Thyroid gland (tissue), 4 donors: ENCODE data around the gene SRP54. TPM values are rescaled to one million over a fixed set of nuclear protein-coding genes. Genes with fewer than 3 reads are reported as not detected.

Experiments
- DNase-seq, 2 donors: peaks; one replicate each; pipeline ENCODE4 v3.0.0-alpha.2; 2019
- H3K27ac ChIP-seq, 3 donors: fragments of 200-600 bp; sonication (generic); 1 replicate in 2 of 3; 2 replicates in 1 of 3; pipeline ENCODE4 v1.5.1; 2016 to 2019; ENCODE audit warnings: mild to moderate bottlenecking in 1 of 3, moderate library complexity in 1 of 3
- H3K27me3 ChIP-seq: fragments of 200-600 bp; sonication (generic); one replicate; pipeline ENCODE4 v1.5.1; 2019
- H3K36me3 ChIP-seq, 2 donors: fragments of 200-600 bp; sonication (generic); one replicate each; pipeline ENCODE4 v1.5.1; 2016 to 2019
- H3K4me1 ChIP-seq, 2 donors: fragments of 200-600 bp; sonication (generic); one replicate each; pipeline ENCODE4 v1.5.1; 2017 to 2019
- H3K4me3 ChIP-seq, 3 donors: fragments of 200-600 bp; sonication (generic); replicated peaks in 1 of 3; 1 replicate in 2 of 3; 2 replicates in 1 of 3; pipeline ENCODE4 v1.5.1; 2016; ENCODE audit warnings: mild to moderate bottlenecking in 1 of 3
- H3K9me3 ChIP-seq: fragments of 200-600 bp; sonication (generic); one replicate; pipeline ENCODE4 v1.5.1; 2017
- POLR2A ChIP-seq, 2 donors: fragments of 450-650 bp; IDR thresholded peaks; one replicate each; pipeline ENCODE4 v1.6.1; 2017; ENCODE audit warnings: antibody characterized with exemption in 2 of 2, mild to moderate bottlenecking in 2 of 2, moderate library complexity in 1 of 2
- WGBS, 2 donors: methylation state at CpG; one replicate each; pipeline ENCODE4 v1.1.5; 2017; 5-methylcytosine and 5-hydroxymethylcytosine counted together
- intact Hi-C: fragments of 100-400 bp; cut with DNase I; formaldehyde crosslinking; loops from one replicate; pipeline ENCODE4 v1.15.1; 2023
- total RNA-seq, 4 donors: library from RNA; depleted of rRNA; stranded (reverse); fragments of >200 nt; gene quantifications; one replicate each; pipeline ENCODE4 v1.2.3, GENCODE V29; 2016
- TF ChIP-seq, protein P1 (sequence below), 6 experiments: fragments of 200-600 bp in 3 of 6; fragments of 450-650 bp in 3 of 6; sonication (generic) in 3 of 6; IDR thresholded peaks; one replicate each; pipeline ENCODE4 v1.5.1; 2016 to 2019; ENCODE audit warnings: antibody characterized with exemption in 6 of 6, mild to moderate bottlenecking in 2 of 6, inconsistent platforms in 1 of 6, moderate library complexity in 1 of 6

SRP54 gene
- total RNA-seq, 4 donors from 2014 or later: 58.5 to 122 (median 79.7) TPM

DNA sequence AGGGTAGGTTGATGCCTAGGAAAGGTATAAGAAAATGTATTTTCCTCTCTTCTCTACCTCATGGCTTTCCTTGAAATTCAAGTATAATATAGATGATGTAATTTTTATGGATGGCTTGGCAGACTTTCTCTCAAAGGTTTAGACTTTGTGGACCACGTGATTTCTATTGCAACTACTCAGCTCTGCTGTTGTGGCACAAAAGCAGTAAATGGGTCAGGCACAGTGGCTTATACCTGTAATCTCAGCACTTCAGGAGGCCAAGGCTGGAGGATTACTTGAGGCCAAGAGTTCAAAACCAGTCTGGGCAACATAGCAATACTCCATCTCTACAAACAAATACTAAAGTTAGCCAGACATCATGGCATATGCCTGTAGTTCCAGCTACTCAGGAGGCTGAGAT, 22.0 kb downstream of the SRP54 start:
- H3K36me3 ChIP-seq: peaks cover 10 to 20% of the 10 kb centered on the region in 2 donors
- H3K9me3 ChIP-seq: no peaks in the 10 kb centered on the region
- WGBS, 2 donors: 83 to 100% methylated on average over 1 of the region's 1 CpG
- no peaks in the 10 kb centered on the region for H3K27me3 ChIP-seq
- DNase-seq: no peak
- H3K27ac ChIP-seq: no peak overlapping the region
- no peak overlapping the region for H3K4me3 ChIP-seq
- no peaks in the 10 kb centered on the region for H3K4me1 ChIP-seq
- intact Hi-C loops: no loop called here
- TF ChIP-seq, protein P1, sequence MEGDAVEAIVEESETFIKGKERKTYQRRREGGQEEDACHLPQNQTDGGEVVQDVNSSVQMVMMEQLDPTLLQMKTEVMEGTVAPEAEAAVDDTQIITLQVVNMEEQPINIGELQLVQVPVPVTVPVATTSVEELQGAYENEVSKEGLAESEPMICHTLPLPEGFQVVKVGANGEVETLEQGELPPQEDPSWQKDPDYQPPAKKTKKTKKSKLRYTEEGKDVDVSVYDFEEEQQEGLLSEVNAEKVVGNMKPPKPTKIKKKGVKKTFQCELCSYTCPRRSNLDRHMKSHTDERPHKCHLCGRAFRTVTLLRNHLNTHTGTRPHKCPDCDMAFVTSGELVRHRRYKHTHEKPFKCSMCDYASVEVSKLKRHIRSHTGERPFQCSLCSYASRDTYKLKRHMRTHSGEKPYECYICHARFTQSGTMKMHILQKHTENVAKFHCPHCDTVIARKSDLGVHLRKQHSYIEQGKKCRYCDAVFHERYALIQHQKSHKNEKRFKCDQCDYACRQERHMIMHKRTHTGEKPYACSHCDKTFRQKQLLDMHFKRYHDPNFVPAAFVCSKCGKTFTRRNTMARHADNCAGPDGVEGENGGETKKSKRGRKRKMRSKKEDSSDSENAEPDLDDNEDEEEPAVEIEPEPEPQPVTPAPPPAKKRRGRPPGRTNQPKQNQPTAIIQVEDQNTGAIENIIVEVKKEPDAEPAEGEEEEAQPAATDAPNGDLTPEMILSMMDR (IDR thresholded peaks at IDR 0.05): no peak
- no peak for TF ChIP-seq POLR2A (IDR thresholded peaks at IDR 0.05)

DNA sequence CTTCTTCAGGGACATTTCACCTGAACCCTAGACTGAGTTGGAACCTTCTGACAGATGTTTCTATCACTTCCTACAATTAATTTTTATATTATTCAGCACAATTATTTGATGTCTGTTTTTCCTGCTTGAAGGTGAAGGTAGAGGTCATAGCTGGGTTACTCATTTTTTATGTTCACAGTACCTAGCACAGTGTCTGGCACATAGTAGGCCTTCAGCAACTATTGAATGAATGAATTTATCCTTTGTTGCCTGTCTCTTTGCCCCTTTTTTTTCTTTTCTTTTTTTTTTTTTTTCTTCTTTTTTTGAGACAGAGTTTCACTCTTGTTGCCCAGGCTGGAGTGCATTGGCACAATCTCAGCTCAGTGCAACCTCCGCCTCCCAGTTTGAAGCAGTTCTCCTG, 33.8 kb downstream of the SRP54 start:
- H3K4me3 ChIP-seq: no peak overlapping the region
- H3K36me3 ChIP-seq: peaks cover 28 to 38% of the 10 kb centered on the region in 2 donors
- no peak for DNase-seq
- intact Hi-C loops: no loop called here
- H3K9me3 ChIP-seq: no peaks in the 10 kb centered on the region
- 100% methylated on average over 1 of the region's 1 CpG for WGBS, 2 donors
- no peaks in the 10 kb centered on the region for H3K4me1 ChIP-seq
- H3K27ac ChIP-seq: no peak overlapping the region
- H3K27me3 ChIP-seq: no peaks in the 10 kb centered on the region
- no peak for TF ChIP-seq POLR2A (IDR thresholded peaks at IDR 0.05)
- TF ChIP-seq, protein P1 (IDR thresholded peaks at IDR 0.05): no peak

DNA sequence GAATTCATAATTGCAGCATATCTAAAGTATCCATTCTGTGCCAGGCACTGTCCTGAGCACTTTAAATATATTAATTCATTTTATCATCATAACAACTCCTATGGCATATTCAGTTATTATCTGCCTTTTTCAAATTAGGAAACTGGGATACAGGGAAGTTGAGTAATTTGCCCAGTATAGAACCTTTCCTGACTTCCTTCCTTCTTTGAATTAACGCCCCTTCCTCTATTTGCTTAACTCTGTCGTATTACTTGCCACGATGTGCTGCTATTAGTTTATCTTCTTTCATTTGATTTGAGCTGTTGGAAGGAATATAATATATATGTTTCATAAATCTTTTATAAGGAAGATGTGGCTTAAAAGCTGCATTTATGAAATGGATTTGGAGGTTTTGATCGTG, 37.9 kb downstream of the SRP54 start:
- Histone ChIP-seq H3K36me3 (peaks cover 28 to 36% of the 10 kb centered on the region in 2 donors), H3K27me3 (no peaks in the 10 kb centered on the region), H3K4me1 (no peaks in the 10 kb centered on the region), H3K4me3 (no peak overlapping the region), H3K9me3 (no peaks in the 10 kb centered on the region), H3K27ac (no peak overlapping the region)
- intact Hi-C loops: no loop called here
- TF ChIP-seq, protein P1 (IDR thresholded peaks at IDR 0.05): no peak
- no peak for TF ChIP-seq POLR2A (IDR thresholded peaks at IDR 0.05)
- no peak for DNase-seq
- WGBS, 2 donors: 82 to 88% methylated on average over 4 of the region's 4 CpGs

DNA sequence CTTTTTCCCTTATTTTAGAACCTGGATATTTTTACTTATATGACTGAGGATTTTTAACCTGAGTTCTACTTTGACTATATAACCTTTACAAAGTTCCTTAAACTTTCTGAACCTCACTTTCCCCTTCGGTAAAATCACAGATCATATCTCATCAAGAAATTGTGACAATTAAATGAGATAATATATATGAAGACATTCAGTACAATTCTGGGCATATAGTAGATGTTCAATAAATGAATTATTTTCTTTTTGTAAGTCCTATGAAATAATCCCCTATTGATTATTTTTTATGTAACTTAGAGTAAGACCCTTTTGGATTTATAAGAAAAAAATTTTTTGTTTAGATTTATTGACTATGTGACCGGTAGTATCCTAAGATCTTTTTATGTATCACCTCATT, 45.6 kb downstream of the SRP54 start:
- no peak overlapping the region for H3K27ac ChIP-seq
- TF ChIP-seq POLR2A (IDR thresholded peaks at IDR 0.05): no peak
- TF ChIP-seq, protein P1 (IDR thresholded peaks at IDR 0.05): no peak
- intact Hi-C loops: no loop called here
- DNase-seq: no peak
- H3K27me3 ChIP-seq: no peaks in the 10 kb centered on the region
- no peak overlapping the region for H3K4me3 ChIP-seq
- no peaks in the 10 kb centered on the region for H3K4me1 ChIP-seq
- H3K9me3 ChIP-seq: no peaks in the 10 kb centered on the region
- 96 to 97% methylated on average over 2 of the region's 2 CpGs for WGBS, 2 donors
- peaks cover 18 to 29% of the 10 kb centered on the region in 2 donors for H3K36me3 ChIP-seq

DNA sequence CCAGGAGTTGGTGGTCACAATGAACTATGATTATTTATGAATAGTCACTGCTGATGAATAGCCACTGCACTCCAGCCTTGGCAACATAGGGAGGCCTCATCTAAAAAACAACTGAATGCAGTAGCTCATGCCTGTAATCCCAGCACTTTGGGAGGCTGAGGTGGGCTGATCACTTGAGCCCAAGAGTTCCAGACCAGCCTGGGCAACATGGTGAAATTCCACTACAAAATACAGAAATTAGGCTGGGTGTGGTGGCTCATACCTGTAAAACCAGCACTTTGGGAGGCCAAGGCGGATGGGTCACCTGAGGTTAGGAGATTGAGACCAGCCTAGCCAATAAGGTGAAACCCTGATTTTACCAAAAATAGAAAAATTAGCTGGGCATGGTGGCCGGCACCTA, 49.8 kb downstream of the SRP54 start:
- no peaks in the 10 kb centered on the region for H3K9me3 ChIP-seq
- H3K36me3 ChIP-seq: peaks cover 14 to 18% of the 10 kb centered on the region in 2 donors
- TF ChIP-seq, protein P1 (IDR thresholded peaks at IDR 0.05): no peak
- TF ChIP-seq POLR2A (IDR thresholded peaks at IDR 0.05): no peak
- intact Hi-C loops: no loop called here
- no peaks in the 10 kb centered on the region for H3K27me3 ChIP-seq
- no peak overlapping the region for H3K4me3 ChIP-seq
- WGBS, 2 donors: 95 to 100% methylated on average over 2 of the region's 2 CpGs
- no peak overlapping the region for H3K27ac ChIP-seq
- H3K4me1 ChIP-seq: no peaks in the 10 kb centered on the region
- DNase-seq: no peak
